A375 (cell line): ENCODE results near the gene NT5DC4. TPM values are rescaled to one million over a fixed set of nuclear protein-coding genes. Genes with fewer than 3 reads are reported as not detected.

Source experiments
- total RNA-seq: library from RNA; depleted of rRNA; stranded (reverse); fragments of >200 nt; shearing (Covaris generic); gene quantifications from 2 replicates; pipeline ENCODE4 v1.2.3, GENCODE V29; 2014; rRNA removed

The NT5DC4 gene
- total RNA-seq = not detected in 2 replicates

GRCh38 chr2:112720785-112721184 lies at the start of gene NT5DC4:
Gene NT5DC4, plus strand, starts transcription at chr2:112721020. Its CDS starts 60 bp downstream, at chr2:112721080.

DNA sequence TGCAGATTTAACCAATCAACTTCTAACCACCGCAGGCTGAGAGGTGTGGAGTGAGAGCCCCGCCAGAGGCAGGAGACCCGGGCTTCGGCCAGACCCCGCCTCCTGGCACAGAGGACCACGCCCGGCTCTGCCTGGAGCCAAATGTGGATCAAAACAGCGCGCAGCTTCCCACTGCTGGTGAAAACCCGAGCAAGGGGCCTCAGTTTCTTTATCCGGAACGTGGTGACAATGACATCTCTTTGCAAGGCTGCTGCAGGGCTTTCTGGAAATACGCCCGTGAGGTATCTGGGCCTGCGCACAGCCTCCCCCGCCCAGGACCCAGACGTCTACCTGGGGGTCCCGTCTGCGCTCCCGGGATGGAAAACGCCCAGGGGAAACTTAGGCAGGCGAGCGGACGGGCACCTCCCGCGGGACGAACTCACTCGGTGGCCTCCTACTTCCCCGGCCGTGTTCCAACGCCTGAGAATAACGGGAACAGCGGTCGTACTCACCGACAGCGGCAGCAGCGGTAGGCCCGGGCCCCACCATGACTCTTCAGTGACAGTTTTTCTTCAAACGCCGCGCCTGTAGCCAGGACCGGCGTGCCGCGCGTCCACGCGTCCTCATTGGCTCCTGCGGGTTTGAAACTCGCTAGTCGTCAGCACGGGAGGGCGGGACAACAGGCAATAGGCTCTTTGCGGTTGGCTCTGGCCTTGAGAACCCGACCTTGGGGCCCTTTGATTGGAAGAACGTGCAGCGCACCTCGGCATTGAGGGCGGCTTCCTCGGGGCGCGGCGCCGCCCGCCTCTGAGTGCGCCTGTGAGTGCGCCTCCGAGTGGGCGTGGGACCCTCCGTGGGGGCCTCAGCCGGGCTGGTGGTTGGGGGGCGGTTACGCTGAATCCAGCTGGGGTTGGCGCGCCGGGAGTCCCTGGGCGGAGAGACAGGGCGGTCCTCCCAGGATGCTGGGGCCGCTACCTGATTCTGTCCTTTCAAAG lies 43.5 kb downstream of the NT5DC4 start, which contains the start of gene CKAP2L:
Gene CKAP2L, minus strand, starts transcription at position 539 of the 974 bp plus-strand sequence. Its CDS starts 11 bp downstream, at position 528.

DNA sequence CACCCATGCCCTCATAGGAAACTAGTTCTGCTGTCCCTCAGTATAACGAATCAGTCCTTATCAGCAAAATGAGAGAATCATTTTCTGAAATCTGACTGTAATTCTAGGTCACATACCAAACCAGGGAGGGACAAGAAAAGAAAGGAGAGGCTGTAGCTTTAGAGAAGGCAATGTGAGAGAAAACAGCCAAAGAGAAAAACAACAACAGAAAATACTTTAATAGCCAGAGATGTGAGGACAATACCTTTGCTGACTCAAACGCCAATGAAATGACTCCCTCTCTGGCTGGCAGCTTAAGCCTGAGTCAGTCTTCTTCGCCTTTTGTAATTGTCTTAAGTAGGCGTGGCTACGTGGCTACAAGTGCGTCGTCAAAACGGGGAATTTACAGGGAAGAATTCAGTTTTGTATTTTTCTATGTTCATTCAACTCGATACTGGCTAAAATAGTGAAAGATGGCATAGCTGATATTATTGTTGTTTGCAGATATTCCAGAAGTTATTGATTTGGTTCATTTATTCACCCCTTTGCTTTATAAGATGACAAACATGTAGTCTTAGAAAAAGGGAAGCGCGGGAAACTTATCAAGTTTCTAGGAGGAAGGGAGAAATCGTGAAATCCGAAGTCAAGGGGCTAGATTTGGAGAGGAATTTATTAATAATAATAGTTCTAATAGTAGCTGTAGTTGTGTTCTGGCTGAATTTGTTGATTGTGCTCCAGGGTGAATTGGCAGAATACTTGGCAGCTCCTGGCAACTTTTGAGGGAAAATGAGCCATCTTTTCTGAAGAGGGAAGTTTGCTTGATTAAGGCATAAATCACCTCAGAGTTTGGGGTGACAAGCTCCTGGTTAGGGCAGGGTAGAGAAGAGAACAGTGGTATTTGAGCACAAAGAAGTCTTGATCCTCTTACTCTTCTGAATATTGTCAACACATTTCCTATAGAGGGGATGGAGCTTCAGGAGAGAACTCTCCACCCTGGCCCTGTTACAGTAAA lies 63.7 kb downstream of the NT5DC4 start, which contains the start of gene IL1A:
Gene IL1A, minus strand, starts transcription at position 295 of the 991 bp plus-strand sequence. CDS start 723 bp downstream, outside the sequence.

Other genes starting within 250 kb of the NT5DC4 start
- gene TTL, start 238.9 kb upstream of the NT5DC4 start, total RNA-seq = 23.3 and 30.4 TPM in 2 replicates
- 30.1 and 34.1 TPM in 2 replicates for gene POLR1B, start 178.6 kb upstream of the NT5DC4 start, total RNA-seq
- gene CHCHD5, start 136.4 kb upstream of the NT5DC4 start, total RNA-seq = 20.5 and 28.5 TPM in 2 replicates
- 209 and 237 TPM in 2 replicates for gene SLC20A1, start 75.1 kb upstream of the NT5DC4 start, total RNA-seq
- 14.0 and 17.8 TPM in 2 replicates for gene CKAP2L, start 43.6 kb downstream of the NT5DC4 start, total RNA-seq
- 4.2 and 8.8 TPM in 2 replicates for gene IL1A, start 63.5 kb downstream of the NT5DC4 start, total RNA-seq
- 11.6 and 13.3 TPM in 2 replicates for gene IL1B, start 115.8 kb downstream of the NT5DC4 start, total RNA-seq
- gene IL37, start 190.1 kb downstream of the NT5DC4 start, total RNA-seq = 1.0 and 2.1 TPM in 2 replicates